SU-DHL-6 (cell line): Measurements from ENCODE around the gene ZBTB7B.

ENCODE experiments used
- H2AFZ ChIP-seq: fragments of 200-600 bp; sonication (generic); 2 replicates; pipeline ENCODE4 v1.6.1; 2014; ENCODE audit warnings: low read depth, mild to moderate bottlenecking, moderate library complexity, mixed read lengths, antibody characterized with exemption, low read length; ENCODE audit not compliant: severe bottlenecking
- H3F3A ChIP-seq: fragments of 200-600 bp; shearing (Covaris generic); 2 replicates; pipeline ENCODE4 v1.6.0; 2016; ENCODE audit warnings: antibody characterized with exemption, mild to moderate bottlenecking; ENCODE audit not compliant: insufficient read depth
- H3K27ac ChIP-seq: fragments of 200-600 bp; sonication (generic); 2 replicates; pipeline ENCODE4 v1.5.1; 2016; ENCODE audit warnings: low read depth, mild to moderate bottlenecking, low read length, moderate library complexity, mixed read lengths
- H3K27me3 ChIP-seq: fragments of 200-600 bp; sonication (generic), shearing (Covaris generic); 2 replicates; pipeline ENCODE4 v1.6.0; 2014; ENCODE audit warnings: mild to moderate bottlenecking, low read length
- H3K36me3 ChIP-seq: fragments of 200-600 bp; sonication (generic); 2 replicates; pipeline ENCODE4 v1.6.1; 2014; ENCODE audit warnings: mild to moderate bottlenecking, low read length, mixed read lengths
- H3K4me2 ChIP-seq: fragments of 300-600, 200-600 bp; shearing (Covaris generic), sonication (generic); 2 replicates; pipeline ENCODE4 v1.6.0; 2014; ENCODE audit warnings: low read length, low read depth, mild to moderate bottlenecking; ENCODE audit not compliant: poor library complexity, severe bottlenecking
- H3K4me3 ChIP-seq: fragments of 200-600 bp; sonication (generic); 2 replicates; pipeline ENCODE4 v1.5.1; 2014; ENCODE audit warnings: antibody characterized with exemption, low read length, mild to moderate bottlenecking, mixed read lengths; ENCODE audit not compliant: insufficient read depth, poor library complexity, severe bottlenecking
- H3K79me2 ChIP-seq: fragments of 200-600 bp; sonication (generic); 2 replicates; pipeline ENCODE4 v1.6.1; 2014; ENCODE audit warnings: mild to moderate bottlenecking, low read length, moderate library complexity; ENCODE audit not compliant: insufficient read depth
- H3K9ac ChIP-seq: fragments of 200-600 bp; sonication (generic); 2 replicates; pipeline ENCODE4 v1.7.0; 2014; ENCODE audit warnings: mild to moderate bottlenecking, low read length
- H3K9me2 ChIP-seq: fragments of 200-600 bp; sonication (generic); replicated peaks from 2 replicates; pipeline ENCODE4 v1.6.1; 2014; ENCODE audit warnings: low read length; ENCODE audit not compliant: insufficient read depth
- H3K9me3 ChIP-seq: fragments of 200-600 bp; sonication (generic); 2 replicates; pipeline ENCODE4 v1.6.1; 2014; ENCODE audit warnings: low read length, mixed read lengths; ENCODE audit not compliant: insufficient read depth
- H4K20me1 ChIP-seq: fragments of 200-600 bp; sonication (generic); 2 replicates; pipeline ENCODE4 v1.6.1; 2014; ENCODE audit warnings: low read depth, mild to moderate bottlenecking, antibody characterized with exemption, low read length, moderate library complexity, mixed read lengths
- EZH2phosphoT487 ChIP-seq: fragments of 200-600 bp; sonication (generic), shearing (Covaris generic); conservative IDR thresholded peaks from 2 replicates; pipeline ENCODE4 v1.6.1; 2018; ENCODE audit warnings: mild to moderate bottlenecking, antibody characterized with exemption, low read length, moderate library complexity, mixed read lengths
- TF ChIP-seq, protein P1 (sequence below): fragments of 200-600 bp; sonication (generic); IDR thresholded peaks from one replicate; pipeline ENCODE4 v1.5.1; 2017; ENCODE audit warnings: antibody characterized with exemption, mild to moderate bottlenecking, low read length, moderate library complexity; ENCODE audit not compliant: insufficient read depth, poor library complexity, severe bottlenecking

Gene ZBTB7B

DNA sequence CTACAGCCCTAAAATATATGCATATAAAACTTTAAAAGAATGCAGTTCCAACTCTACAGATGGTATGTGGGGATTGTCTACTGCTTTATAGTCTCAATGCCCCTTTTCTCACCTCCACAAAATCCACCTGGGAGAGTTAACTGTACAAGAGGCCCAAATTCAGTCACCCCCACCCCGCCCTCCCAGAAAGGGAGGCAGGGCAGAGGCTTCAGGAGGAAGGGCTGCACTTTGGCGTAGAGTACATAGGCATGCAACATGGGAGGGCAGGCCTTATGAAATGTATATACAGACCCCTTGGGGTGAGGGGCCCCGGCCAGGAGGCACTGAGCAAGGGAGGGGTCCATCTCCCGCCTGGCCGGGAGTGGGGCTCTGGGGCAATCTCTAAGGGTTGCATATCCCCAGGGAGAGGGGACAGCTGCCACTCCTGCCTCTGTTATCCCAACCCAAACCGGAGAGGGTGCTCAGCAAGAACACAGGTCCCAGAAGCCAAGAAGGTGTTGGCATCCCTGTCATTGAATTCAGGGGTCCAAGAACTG is 39.7 kb upstream of the ZBTB7B start:
- Histone ChIP-seq H3K9me3 (no peaks in the 10 kb centered on the region), H3K36me3 (peaks cover 3% of the 10 kb centered on the region; the same call in 1 of the 2 replicates), H3F3A (peaks cover 27% of the 10 kb centered on the region), H3K79me2 (peaks cover 12% of the 10 kb centered on the region), H2AFZ (no peak overlapping the region), H3K27me3 (no peaks in the 10 kb centered on the region), H3K4me3 (peak overlapping the region; percentile 82), H4K20me1 (no peaks in the 10 kb centered on the region), H3K9ac (peak overlapping the region; percentile 96), H3K27ac (peak overlapping the region; percentile 91), H3K9me2 (no peaks in the 10 kb centered on the region), H3K4me2 (peak overlapping the region; percentile 72)
- TF ChIP-seq, protein P1, sequence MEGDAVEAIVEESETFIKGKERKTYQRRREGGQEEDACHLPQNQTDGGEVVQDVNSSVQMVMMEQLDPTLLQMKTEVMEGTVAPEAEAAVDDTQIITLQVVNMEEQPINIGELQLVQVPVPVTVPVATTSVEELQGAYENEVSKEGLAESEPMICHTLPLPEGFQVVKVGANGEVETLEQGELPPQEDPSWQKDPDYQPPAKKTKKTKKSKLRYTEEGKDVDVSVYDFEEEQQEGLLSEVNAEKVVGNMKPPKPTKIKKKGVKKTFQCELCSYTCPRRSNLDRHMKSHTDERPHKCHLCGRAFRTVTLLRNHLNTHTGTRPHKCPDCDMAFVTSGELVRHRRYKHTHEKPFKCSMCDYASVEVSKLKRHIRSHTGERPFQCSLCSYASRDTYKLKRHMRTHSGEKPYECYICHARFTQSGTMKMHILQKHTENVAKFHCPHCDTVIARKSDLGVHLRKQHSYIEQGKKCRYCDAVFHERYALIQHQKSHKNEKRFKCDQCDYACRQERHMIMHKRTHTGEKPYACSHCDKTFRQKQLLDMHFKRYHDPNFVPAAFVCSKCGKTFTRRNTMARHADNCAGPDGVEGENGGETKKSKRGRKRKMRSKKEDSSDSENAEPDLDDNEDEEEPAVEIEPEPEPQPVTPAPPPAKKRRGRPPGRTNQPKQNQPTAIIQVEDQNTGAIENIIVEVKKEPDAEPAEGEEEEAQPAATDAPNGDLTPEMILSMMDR = no peak
- no peak for TF ChIP-seq EZH2phosphoT487

DNA sequence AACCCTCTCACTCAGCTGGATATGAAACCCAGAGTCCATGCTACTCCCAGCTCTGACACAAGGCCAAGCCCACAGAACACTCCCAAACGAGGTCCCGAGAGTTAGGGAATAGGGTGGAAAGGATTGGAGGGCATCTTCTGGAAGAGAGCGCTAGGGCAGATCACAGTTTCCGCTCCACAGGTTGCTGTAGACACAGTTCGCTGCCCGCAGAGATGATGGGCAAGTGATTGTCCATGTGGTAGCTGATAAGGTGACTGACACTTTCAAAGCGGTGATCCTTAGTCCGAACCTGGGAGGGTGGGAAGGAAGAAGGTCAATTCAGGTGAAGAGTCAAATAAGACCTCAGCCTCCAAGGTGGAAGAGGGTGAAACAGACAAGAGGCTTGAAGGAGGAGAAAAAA is 39.0 kb upstream of the ZBTB7B start:
- H3F3A ChIP-seq = peaks cover 22% of the 10 kb centered on the region; the same call in 1 of the 2 replicates
- no peaks in the 10 kb centered on the region for H3K9me3 ChIP-seq
- H4K20me1 ChIP-seq = no peaks in the 10 kb centered on the region
- peaks cover 3% of the 10 kb centered on the region; the same call in 1 of the 2 replicates for H3K36me3 ChIP-seq
- no peak overlapping the region for H3K4me2 ChIP-seq
- H3K9ac ChIP-seq = no peak overlapping the region
- no peak overlapping the region for H2AFZ ChIP-seq
- no peak for TF ChIP-seq EZH2phosphoT487
- TF ChIP-seq, protein P1 = no peak
- no peaks in the 10 kb centered on the region for H3K9me2 ChIP-seq
- H3K27me3 ChIP-seq = no peaks in the 10 kb centered on the region
- no peak overlapping the region for H3K4me3 ChIP-seq
- peaks cover 12% of the 10 kb centered on the region for H3K79me2 ChIP-seq
- H3K27ac ChIP-seq = no peak overlapping the region

DNA sequence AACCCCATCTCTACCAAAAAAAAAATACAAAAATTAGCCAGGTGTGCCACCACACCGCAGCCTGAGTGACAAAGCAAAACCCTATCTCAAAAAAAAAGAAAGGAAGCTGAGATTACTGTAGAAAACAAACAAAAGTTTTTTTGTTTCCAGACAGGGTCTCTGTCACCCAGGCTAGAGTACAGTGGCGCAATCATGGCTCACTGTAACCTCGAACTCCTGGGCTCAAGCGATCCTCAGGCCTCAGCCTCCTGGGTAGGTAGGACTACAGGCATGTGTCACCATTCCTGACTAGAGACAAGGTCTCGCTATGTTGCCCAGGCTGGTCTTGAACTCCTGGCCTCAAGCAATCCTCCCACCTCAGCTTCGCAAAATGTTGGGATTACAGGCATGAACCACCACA is 38.2 kb upstream of the ZBTB7B start:
- no peak overlapping the region for H3K4me2 ChIP-seq
- no peaks in the 10 kb centered on the region for H3K9me2 ChIP-seq
- H3K9me3 ChIP-seq = no peaks in the 10 kb centered on the region
- H3K4me3 ChIP-seq = no peak overlapping the region
- H3K27me3 ChIP-seq = no peaks in the 10 kb centered on the region
- no peak overlapping the region for H2AFZ ChIP-seq
- TF ChIP-seq, protein P1 = no peak
- TF ChIP-seq EZH2phosphoT487 = no peak
- no peaks in the 10 kb centered on the region for H4K20me1 ChIP-seq
- H3K27ac ChIP-seq = no peak overlapping the region
- no peak overlapping the region for H3K9ac ChIP-seq
- peaks cover 3% of the 10 kb centered on the region; the same call in 1 of the 2 replicates for H3K36me3 ChIP-seq
- H3F3A ChIP-seq = peaks cover 22% of the 10 kb centered on the region; the same call in 1 of the 2 replicates
- peaks cover 12% of the 10 kb centered on the region for H3K79me2 ChIP-seq
